DND-41 (cell line): Measurements from ENCODE around the gene KANSL1.

Experiments
- ATAC-seq: fragments of 200-7000 bp; cut with Tn5 transposase; 3 replicates; pipeline ENCODE4 v1.9.1; 2021; ENCODE audit warnings: low read depth; ENCODE audit not compliant: insufficient read depth
- DNase-seq: peaks from one replicate; pipeline ENCODE4 v3.0.0-alpha.2; 2020
- H2AFZ ChIP-seq: 2 replicates; pipeline ENCODE4 v1.6.0; 2012; ENCODE audit warnings: low read depth, low read length
- H3K27ac ChIP-seq: 2 replicates; pipeline ENCODE4 v1.5.1; 2012; ENCODE audit warnings: low read length, inconsistent platforms
- H3K27me3 ChIP-seq: fragments of 200-600 bp; sonication (generic); 2 replicates; pipeline ENCODE4 v1.6.0; 2012; ENCODE audit warnings: low read length, mild to moderate bottlenecking, inconsistent platforms; ENCODE audit not compliant: insufficient read depth, poor library complexity
- H3K36me3 ChIP-seq: 2 replicates; pipeline ENCODE4 v1.5.1; 2012; ENCODE audit warnings: low read length, inconsistent platforms; ENCODE audit not compliant: insufficient read depth
- H3K4me1 ChIP-seq: 2 replicates; pipeline ENCODE4 v1.5.1; 2012; ENCODE audit warnings: mild to moderate bottlenecking, low read length; ENCODE audit not compliant: insufficient read depth
- H3K4me2 ChIP-seq: 2 replicates; pipeline ENCODE4 v1.6.0; 2012; ENCODE audit warnings: mild to moderate bottlenecking, moderate library complexity, low read length, inconsistent platforms; ENCODE audit not compliant: insufficient read depth
- H3K4me3 ChIP-seq, 2 experiments: fragments of 200-600 bp in 1 of 2; shearing (Covaris generic) in 1 of 2; 2 replicates each; pipeline ENCODE4 v1.5.1; 2012 to 2016; ENCODE audit warnings: inconsistent platforms in 2 of 2, low read length in 2 of 2, mild to moderate bottlenecking in 2 of 2, low read depth in 1 of 2, moderate library complexity in 1 of 2
- H3K79me2 ChIP-seq: 2 replicates; pipeline ENCODE4 v1.6.0; 2012; ENCODE audit warnings: low read length, inconsistent platforms; ENCODE audit not compliant: insufficient read depth
- H3K9ac ChIP-seq: 2 replicates; pipeline ENCODE4 v1.6.0; 2012; ENCODE audit warnings: low read depth, mild to moderate bottlenecking, inconsistent platforms, low read length, moderate library complexity
- H3K9me3 ChIP-seq: 2 replicates; pipeline ENCODE4 v1.5.1; 2012; ENCODE audit warnings: low read length, moderate library complexity, mild to moderate bottlenecking, inconsistent platforms; ENCODE audit not compliant: insufficient read depth, severe bottlenecking
- H4K20me1 ChIP-seq: 2 replicates; pipeline ENCODE4 v1.6.0; 2012; ENCODE audit warnings: low read length; ENCODE audit not compliant: insufficient read depth
- EZH2 ChIP-seq: IDR thresholded peaks from 3 replicates; pipeline ENCODE4 v1.6.1; 2012; ENCODE audit warnings: borderline replicate concordance, low read depth, mild to moderate bottlenecking, moderate library complexity, low read length, inconsistent platforms; ENCODE audit not compliant: severe bottlenecking
- TF ChIP-seq, protein P1 (sequence below): IDR thresholded peaks from 2 replicates; pipeline ENCODE4 v1.5.1; 2012; ENCODE audit warnings: borderline replicate concordance, low read length, moderate library complexity, mild to moderate bottlenecking; ENCODE audit not compliant: poor library complexity, severe bottlenecking; ENCODE audit errors: extremely low read depth

Gene KANSL1

GRCh38 chr17:46141645-46142044 is 51.6 kb downstream of the KANSL1 start:
- peaks cover 93% of the 10 kb centered on the region for H4K20me1 ChIP-seq

DNA sequence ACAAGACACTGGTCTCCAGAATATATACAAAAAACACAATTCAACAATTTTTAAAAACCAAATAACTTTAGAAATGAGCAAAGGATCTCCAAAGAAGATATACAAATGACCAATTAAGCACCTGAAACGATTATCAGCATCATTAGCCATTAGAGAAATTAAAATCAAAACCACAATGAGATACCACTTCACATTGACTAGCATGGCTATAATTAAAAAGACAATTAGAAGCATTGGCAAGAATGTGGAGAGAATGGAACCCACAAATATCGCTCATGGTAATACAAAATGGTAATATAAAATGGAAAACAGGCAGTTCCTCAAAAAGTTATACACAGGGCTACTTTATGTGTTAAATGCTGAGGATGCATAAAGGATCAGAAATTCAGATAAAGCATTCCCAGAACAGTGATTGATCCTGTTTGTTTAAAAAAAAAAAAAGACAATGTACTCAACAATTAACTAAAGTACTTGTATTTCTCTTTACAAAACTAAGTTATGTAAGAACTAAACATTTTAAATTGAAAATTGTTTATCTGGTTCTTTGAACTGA is 52.5 kb downstream of the KANSL1 start:
- ATAC-seq: no peak
- Histone ChIP-seq H3K27ac (no peak overlapping the region), H3K36me3 (peaks cover 5% of the 10 kb centered on the region; the same call in 1 of the 2 replicates), H4K20me1 (peaks cover 95% of the 10 kb centered on the region), H2AFZ (no peak overlapping the region), H3K79me2 (peaks cover 99% of the 10 kb centered on the region), H3K4me1 (no peaks in the 10 kb centered on the region), H3K9ac (no peak overlapping the region), H3K4me2 (no peak overlapping the region), H3K27me3 (no peaks in the 10 kb centered on the region), H3K4me3 (no peak overlapping the region), H3K9me3 (no peaks in the 10 kb centered on the region)
- TF ChIP-seq EZH2: no peak
- TF ChIP-seq, protein P1, sequence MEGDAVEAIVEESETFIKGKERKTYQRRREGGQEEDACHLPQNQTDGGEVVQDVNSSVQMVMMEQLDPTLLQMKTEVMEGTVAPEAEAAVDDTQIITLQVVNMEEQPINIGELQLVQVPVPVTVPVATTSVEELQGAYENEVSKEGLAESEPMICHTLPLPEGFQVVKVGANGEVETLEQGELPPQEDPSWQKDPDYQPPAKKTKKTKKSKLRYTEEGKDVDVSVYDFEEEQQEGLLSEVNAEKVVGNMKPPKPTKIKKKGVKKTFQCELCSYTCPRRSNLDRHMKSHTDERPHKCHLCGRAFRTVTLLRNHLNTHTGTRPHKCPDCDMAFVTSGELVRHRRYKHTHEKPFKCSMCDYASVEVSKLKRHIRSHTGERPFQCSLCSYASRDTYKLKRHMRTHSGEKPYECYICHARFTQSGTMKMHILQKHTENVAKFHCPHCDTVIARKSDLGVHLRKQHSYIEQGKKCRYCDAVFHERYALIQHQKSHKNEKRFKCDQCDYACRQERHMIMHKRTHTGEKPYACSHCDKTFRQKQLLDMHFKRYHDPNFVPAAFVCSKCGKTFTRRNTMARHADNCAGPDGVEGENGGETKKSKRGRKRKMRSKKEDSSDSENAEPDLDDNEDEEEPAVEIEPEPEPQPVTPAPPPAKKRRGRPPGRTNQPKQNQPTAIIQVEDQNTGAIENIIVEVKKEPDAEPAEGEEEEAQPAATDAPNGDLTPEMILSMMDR: no peak
- no peak for DNase-seq

More at GRCh38 chr17:46141645-46142044, 51.6 kb downstream of the KANSL1 start:
- no peak overlapping the region for H2AFZ ChIP-seq
- H3K27me3 ChIP-seq: no peaks in the 10 kb centered on the region
- no peaks in the 10 kb centered on the region for H3K9me3 ChIP-seq
- no peak overlapping the region for H3K4me3 ChIP-seq
- no peak for TF ChIP-seq EZH2
- TF ChIP-seq, protein P1: no peak
- no peak overlapping the region for H3K27ac ChIP-seq
- H3K4me1 ChIP-seq: peaks cover 4% of the 10 kb centered on the region; the same call in 1 of the 2 replicates
- no peak overlapping the region for H3K4me2 ChIP-seq
- no peak overlapping the region for H3K9ac ChIP-seq
- DNase-seq: no peak
- H3K79me2 ChIP-seq: peaks cover 98% of the 10 kb centered on the region
- ATAC-seq: no peak
- H3K36me3 ChIP-seq: peaks cover 3% of the 10 kb centered on the region; the same call in 1 of the 2 replicates

GRCh38 chr17:46139432-46140210 is 53.6 kb downstream of the KANSL1 start:
- Histone ChIP-seq H3K9ac (no peak overlapping the region), H3K4me2 (no peak overlapping the region), H3K27ac (no peak overlapping the region), H3K4me3 (no peak overlapping the region), H3K36me3 (peaks cover 7% of the 10 kb centered on the region; the same call in 1 of the 2 replicates), H3K79me2 (peaks cover 99% of the 10 kb centered on the region), H4K20me1 (peaks cover 95% of the 10 kb centered on the region), H2AFZ (no peak overlapping the region), H3K4me1 (no peaks in the 10 kb centered on the region), H3K27me3 (no peaks in the 10 kb centered on the region), H3K9me3 (no peaks in the 10 kb centered on the region)
- ATAC-seq (no peak), DNase-seq (no peak)
- TF ChIP-seq, protein P1: no peak
- TF ChIP-seq EZH2: no peak
